Breast epithelium (tissue), 4 donors: ENCODE results near the gene SLC30A9. TPM values are rescaled to one million over a fixed set of nuclear protein-coding genes. Genes with fewer than 3 reads are reported as not detected.

ENCODE experiments used
- DNase-seq, 2 donors: peaks; one replicate each; pipeline ENCODE4 v3.0.0-alpha.2; 2019; ENCODE audit warnings: low spot score in 2 of 2
- H3K27ac ChIP-seq, 2 donors: fragments of 200-600 bp; sonication (generic) in 1 of 2; one replicate each; pipeline ENCODE4 v1.5.1; 2016 to 2019; ENCODE audit warnings: mild to moderate bottlenecking in 1 of 2
- H3K27me3 ChIP-seq, 2 donors: fragments of 200-600 bp; sonication (generic) in 1 of 2; one replicate each; pipeline versions ENCODE4 v1.5.1 to v1.6.0; 2017 to 2019; ENCODE audit warnings: control low read depth in 1 of 2, mild to moderate bottlenecking in 1 of 2
- H3K36me3 ChIP-seq: fragments of 200-600 bp; one replicate; pipeline ENCODE4 v1.5.1; 2019
- H3K4me1 ChIP-seq, 2 donors: fragments of 200-600 bp; sonication (generic); one replicate each; pipeline ENCODE4 v1.5.1; 2016 to 2019; ENCODE audit warnings: control low read depth in 1 of 2
- H3K4me3 ChIP-seq, 3 donors: fragments of 200-600 bp; sonication (generic); 1 replicate in 2 of 3; 2 replicates in 1 of 3; pipeline ENCODE4 v1.5.1; 2016 to 2019; ENCODE audit warnings: mild to moderate bottlenecking in 3 of 3, moderate library complexity in 2 of 3
- H3K9me3 ChIP-seq, 2 donors: fragments of 200-600 bp; sonication (generic) in 1 of 2; one replicate each; pipeline ENCODE4 v1.5.1; 2016 to 2019; ENCODE audit warnings: control low read depth in 1 of 2
- CTCF ChIP-seq, 3 donors: fragments of 450-650 bp; IDR thresholded peaks; one replicate each; pipeline ENCODE4 v1.5.1; 2016 to 2017; ENCODE audit warnings: antibody characterized with exemption in 3 of 3, mild to moderate bottlenecking in 3 of 3, moderate library complexity in 3 of 3
- POLR2A ChIP-seq: fragments of 450-650 bp; IDR thresholded peaks from one replicate; pipeline ENCODE4 v1.6.1; 2016; ENCODE audit warnings: antibody characterized with exemption, mild to moderate bottlenecking, moderate library complexity
- POLR2AphosphoS5 ChIP-seq, 3 donors: sonication (generic); formaldehyde crosslinking; IDR thresholded peaks; one replicate each; pipeline ENCODE4 v1.6.1; 2017; ENCODE audit warnings: antibody characterized with exemption in 3 of 3
- intact Hi-C: fragments of 100-400 bp; cut with DNase I; formaldehyde crosslinking; loops from one replicate; pipeline ENCODE4 v1.15.1; 2023; ENCODE audit warnings: low total_unique reads
- total RNA-seq, 3 donors: library from RNA; depleted of rRNA; stranded (reverse); fragments of >200 nt; gene quantifications; one replicate each; pipeline ENCODE4 v1.1.0, GENCODE V29; 2016

Gene SLC30A9
- total RNA-seq, 3 donors from 2014 or later: 36.6 to 59.9 (median 37.4) TPM

GRCh38 chr4:41957634-41958033 lies 32.7 kb upstream of the SLC30A9 start:
- no peaks in the 10 kb centered on the region for H3K27me3 ChIP-seq
- TF ChIP-seq POLR2AphosphoS5 (IDR thresholded peaks at IDR 0.05) (no peak), POLR2A (no peak)
- no peaks in the 10 kb centered on the region for H3K9me3 ChIP-seq
- peaks cover 7% of the 10 kb centered on the region for H3K36me3 ChIP-seq
- intact Hi-C loops: no loop called here
- H3K4me1 ChIP-seq: no peaks in the 10 kb centered on the region
- H3K27ac ChIP-seq: no peak overlapping the region
- DNase-seq: no peak
- H3K4me3 ChIP-seq: no peak overlapping the region

- Histone ChIP-seq H3K4me3 (no peak overlapping the region), H3K27me3 (no peaks in the 10 kb centered on the region), H3K9me3 (no peaks in the 10 kb centered on the region), H3K36me3 (no peaks in the 10 kb centered on the region), H3K4me1 (no peaks in the 10 kb centered on the region), H3K27ac (no peak overlapping the region)
- intact Hi-C loops: no loop called here
- DNase-seq: no peak
- TF ChIP-seq CTCF (IDR thresholded peaks at IDR 0.05): peak in 1 of 3 donors; percentile 10
- no peak for TF ChIP-seq POLR2AphosphoS5 (IDR thresholded peaks at IDR 0.05)
Observed at GRCh38 chr4:41963105-41963504, 27.2 kb upstream of the SLC30A9 start.

GRCh38 chr4:41964401-41964800 lies 25.9 kb upstream of the SLC30A9 start:
- no peak for DNase-seq
- intact Hi-C loops: no loop called here
- Histone ChIP-seq H3K27ac (no peak overlapping the region), H3K4me1 (no peaks in the 10 kb centered on the region), H3K27me3 (no peaks in the 10 kb centered on the region), H3K36me3 (no peaks in the 10 kb centered on the region), H3K9me3 (peaks cover 8 to 9% of the 10 kb centered on the region in 2 donors), H3K4me3 (no peak overlapping the region)
- TF ChIP-seq POLR2A (no peak), POLR2AphosphoS5 (IDR thresholded peaks at IDR 0.05) (no peak), CTCF (IDR thresholded peaks at IDR 0.05) (no peak)

- H3K27me3 ChIP-seq: no peaks in the 10 kb centered on the region
- peaks cover 8 to 9% of the 10 kb centered on the region in 2 donors for H3K9me3 ChIP-seq
- TF ChIP-seq POLR2A (no peak), CTCF (IDR thresholded peaks at IDR 0.05) (no peak), POLR2AphosphoS5 (IDR thresholded peaks at IDR 0.05) (no peak)
- DNase-seq: no peak
- intact Hi-C loops: no loop called here
- H3K4me1 ChIP-seq: no peaks in the 10 kb centered on the region
- H3K36me3 ChIP-seq: no peaks in the 10 kb centered on the region
- no peak overlapping the region for H3K4me3 ChIP-seq
- no peak overlapping the region for H3K27ac ChIP-seq
Observed at GRCh38 chr4:41967392-41967791, 22.9 kb upstream of the SLC30A9 start.

- no peaks in the 10 kb centered on the region for H3K27me3 ChIP-seq
- TF ChIP-seq POLR2A: no peak
- TF ChIP-seq POLR2AphosphoS5 (IDR thresholded peaks at IDR 0.05): no peak
- no peak for TF ChIP-seq CTCF (IDR thresholded peaks at IDR 0.05)
- H3K4me1 ChIP-seq: no peaks in the 10 kb centered on the region
- H3K36me3 ChIP-seq: no peaks in the 10 kb centered on the region
- peaks cover 8 to 9% of the 10 kb centered on the region in 2 donors for H3K9me3 ChIP-seq
- no peak overlapping the region for H3K27ac ChIP-seq
- no peak overlapping the region for H3K4me3 ChIP-seq
- intact Hi-C loops: loop anchor here (2.0 kb wide), 1 partner anchor 51 kb away; no protein-coding TSS in a partner anchor
- no peak for DNase-seq
Observed at GRCh38 chr4:41969671-41970070, 20.7 kb upstream of the SLC30A9 start.

GRCh38 chr4:41975341-41975740 lies 15.0 kb upstream of the SLC30A9 start:
- Histone ChIP-seq H3K36me3 (no peaks in the 10 kb centered on the region), H3K27ac (no peak overlapping the region), H3K9me3 (no peaks in the 10 kb centered on the region), H3K4me3 (no peak overlapping the region), H3K4me1 (no peaks in the 10 kb centered on the region), H3K27me3 (no peaks in the 10 kb centered on the region)
- intact Hi-C loops: no loop called here
- no peak for DNase-seq
- TF ChIP-seq CTCF (IDR thresholded peaks at IDR 0.05): no peak
- TF ChIP-seq POLR2AphosphoS5 (IDR thresholded peaks at IDR 0.05): no peak
- TF ChIP-seq POLR2A: no peak
